ENCODE measurements around the gene RAB44.
"Not testable (repeated sequence)": the region's sequence is repeated elsewhere in the genome, so short reads cannot be mapped to it uniquely, and the experiment has no call there.

The RAB44 gene, protein sequence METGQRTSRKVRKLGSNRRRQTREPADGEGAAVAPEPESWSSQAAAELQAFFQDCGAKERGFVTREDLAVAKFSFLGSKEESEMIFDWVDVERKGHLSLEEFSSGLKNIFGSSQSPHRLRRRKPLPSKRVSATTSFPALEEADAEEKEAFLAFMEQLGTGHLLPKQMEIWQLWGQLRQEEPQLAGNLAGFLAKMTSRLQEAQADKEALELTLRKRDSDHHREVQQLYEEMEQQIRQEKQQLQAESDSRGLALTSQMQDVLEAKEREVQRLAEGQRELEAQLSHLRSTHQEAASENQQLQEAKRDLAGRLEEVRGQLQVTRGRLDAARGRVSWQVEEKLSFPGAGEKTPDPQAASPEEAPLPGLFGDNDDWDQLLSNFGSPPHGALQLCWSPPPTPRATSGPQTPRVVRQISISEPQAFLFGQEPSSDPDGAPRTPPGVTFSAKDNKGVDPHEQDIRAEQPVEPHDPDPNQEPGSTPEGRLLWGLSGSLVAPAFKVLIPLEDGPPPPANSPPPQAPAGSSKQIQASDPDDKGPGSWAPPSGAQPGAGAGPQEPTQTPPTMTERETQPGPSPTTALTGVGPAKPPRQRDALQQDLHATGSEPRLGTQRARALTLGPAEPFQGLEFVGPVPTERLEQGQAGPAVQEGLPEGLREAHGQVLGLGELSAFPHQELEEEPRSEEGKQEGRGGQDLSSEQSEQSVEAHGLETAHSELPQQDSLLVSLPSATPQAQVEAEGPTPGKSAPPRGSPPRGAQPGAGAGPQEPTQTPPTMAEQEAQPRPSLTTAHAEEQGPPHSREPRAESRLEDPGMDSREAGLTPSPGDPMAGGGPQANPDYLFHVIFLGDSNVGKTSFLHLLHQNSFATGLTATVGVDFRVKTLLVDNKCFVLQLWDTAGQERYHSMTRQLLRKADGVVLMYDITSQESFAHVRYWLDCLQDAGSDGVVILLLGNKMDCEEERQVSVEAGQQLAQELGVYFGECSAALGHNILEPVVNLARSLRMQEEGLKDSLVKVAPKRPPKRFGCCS

DNA sequence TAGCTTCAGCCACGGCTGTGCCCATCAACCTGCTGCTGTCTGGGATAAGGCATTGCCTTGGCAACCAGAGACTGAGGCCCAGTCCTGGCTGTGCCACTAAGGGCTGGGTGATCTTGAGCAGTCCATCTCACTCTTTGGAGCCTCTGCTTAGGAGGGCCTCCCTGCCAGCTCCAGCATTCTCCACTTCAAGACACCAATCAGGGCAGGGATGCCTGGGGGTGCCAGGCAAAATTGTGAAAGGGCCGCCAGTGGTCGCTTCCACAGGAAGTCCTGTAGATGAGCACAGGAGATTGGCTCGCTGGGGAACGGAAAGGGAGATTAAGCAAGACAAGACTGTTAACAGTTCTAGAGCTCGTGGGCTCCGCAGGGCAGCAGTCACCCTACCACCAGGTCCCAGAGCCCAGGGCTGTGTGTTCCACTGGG lies at the start of gene RAB44:
RAB44 (plus strand) TSS at position 346 of the 423 bp plus-strand sequence. CDS start 6,410 bp downstream, outside the sequence.
- no peaks in the 10 kb centered on the region for H3K36me3 ChIP-seq (ENCODE audit: insufficient read depth, low read length)
- no peak within 1 kb of the TSS for H3K9ac ChIP-seq (ENCODE audit: low read depth, low read length)
- H3K4me1 ChIP-seq (ENCODE audit: insufficient read depth, low read length): no peaks in the 10 kb centered on the region
- H3K9me3 ChIP-seq (ENCODE audit: control insufficient read depth, insufficient read depth, low read length): no peaks in the 10 kb centered on the region

GRCh38 chr6:36649086-36649485 lies 48.5 kb upstream of the RAB44 start:
- Histone ChIP-seq H3K9me3 (ENCODE audit: control insufficient read depth, insufficient read depth, low read length) (no peaks in the 10 kb centered on the region), H3K4me1 (ENCODE audit: insufficient read depth, low read length) (peaks cover 11% of the 10 kb centered on the region; the same call in 1 of the 2 replicates), H3K9ac (ENCODE audit: low read depth, low read length) (no peak overlapping the region), H3K36me3 (ENCODE audit: insufficient read depth, low read length) (no peaks in the 10 kb centered on the region)

GRCh38 chr6:36649701-36650484 lies 47.7 kb upstream of the RAB44 start:
- H3K36me3 ChIP-seq (ENCODE audit: insufficient read depth, low read length): no peaks in the 10 kb centered on the region
- peaks cover 11% of the 10 kb centered on the region; the same call in 1 of the 2 replicates for H3K4me1 ChIP-seq (ENCODE audit: insufficient read depth, low read length)
- H3K9me3 ChIP-seq (ENCODE audit: control insufficient read depth, insufficient read depth, low read length): no peaks in the 10 kb centered on the region
- no peak overlapping the region for H3K9ac ChIP-seq (ENCODE audit: low read depth, low read length)

DNA sequence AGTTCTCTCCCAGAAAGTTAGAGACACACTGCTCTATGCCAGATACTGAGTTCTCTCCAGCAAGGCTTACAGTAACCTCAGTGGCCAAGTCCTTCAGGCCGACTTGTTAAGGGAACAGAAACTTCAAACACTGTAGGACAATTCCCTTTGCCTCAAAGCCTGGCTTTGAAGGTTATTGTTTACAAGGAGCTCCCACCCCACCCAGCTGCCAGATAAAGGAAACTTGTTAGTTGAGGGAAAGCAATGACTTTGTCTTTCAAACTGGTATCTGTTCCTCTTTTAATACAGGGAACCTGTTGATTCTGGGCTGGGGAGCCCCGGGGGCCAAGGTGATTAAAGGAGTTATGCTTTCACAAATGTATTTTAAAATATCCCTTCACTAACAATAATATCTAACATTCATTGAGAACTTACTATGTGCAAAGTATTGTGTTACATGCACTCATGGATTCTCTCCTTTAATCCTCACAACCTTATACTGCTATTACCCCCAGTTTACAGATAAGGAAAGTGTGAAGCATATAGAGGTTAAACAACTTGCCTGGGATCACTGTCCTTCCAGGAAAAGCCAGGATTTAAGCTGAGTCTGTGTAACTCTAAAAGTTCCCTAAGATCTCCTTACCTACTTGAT lies 46.7 kb upstream of the RAB44 start:
- Histone ChIP-seq H3K9me3 (ENCODE audit: control insufficient read depth, insufficient read depth, low read length) (no peaks in the 10 kb centered on the region), H3K4me1 (ENCODE audit: insufficient read depth, low read length) (peaks cover 11% of the 10 kb centered on the region; the same call in 1 of the 2 replicates), H3K9ac (ENCODE audit: low read depth, low read length) (no peak overlapping the region), H3K36me3 (ENCODE audit: insufficient read depth, low read length) (no peaks in the 10 kb centered on the region)

DNA sequence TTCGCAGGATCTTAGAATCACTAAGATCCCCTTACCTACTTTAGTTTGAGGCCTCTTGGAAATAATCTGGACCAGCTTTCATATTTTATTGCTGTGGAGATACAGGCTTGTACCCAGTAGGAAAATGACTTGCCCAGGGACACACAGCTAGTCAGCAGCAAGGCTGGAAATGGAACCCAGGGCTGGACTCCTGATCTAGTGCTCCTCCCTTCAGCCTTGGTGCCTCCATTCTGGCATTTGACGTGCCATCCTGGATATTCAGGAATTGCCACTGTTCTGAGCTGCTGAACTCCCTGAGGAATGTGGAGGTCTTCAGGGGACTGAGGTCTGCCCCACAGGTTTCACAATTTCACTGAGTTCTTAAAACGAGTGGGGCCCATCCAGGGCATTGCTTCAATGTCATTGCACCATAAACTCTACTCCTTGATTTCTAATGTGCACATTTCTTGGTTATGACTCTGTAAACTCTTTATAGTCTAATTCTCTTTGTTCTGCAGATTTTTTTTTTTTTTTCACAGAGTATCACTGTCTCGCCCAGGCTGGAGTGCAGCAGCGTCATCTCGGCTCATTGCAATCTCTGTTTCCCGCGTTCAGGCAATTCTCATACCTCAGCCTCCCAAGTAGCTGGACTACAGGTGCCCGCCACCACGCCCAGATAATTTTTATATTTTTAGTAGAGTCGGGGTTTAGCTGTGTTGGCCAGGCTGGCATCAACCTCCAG lies 45.8 kb upstream of the RAB44 start:
- Histone ChIP-seq H3K4me1 (ENCODE audit: insufficient read depth, low read length) (peaks cover 11% of the 10 kb centered on the region; the same call in 1 of the 2 replicates), H3K9me3 (ENCODE audit: control insufficient read depth, insufficient read depth, low read length) (no peaks in the 10 kb centered on the region), H3K36me3 (ENCODE audit: insufficient read depth, low read length) (no peaks in the 10 kb centered on the region), H3K9ac (ENCODE audit: low read depth, low read length) (no peak overlapping the region)

DNA sequence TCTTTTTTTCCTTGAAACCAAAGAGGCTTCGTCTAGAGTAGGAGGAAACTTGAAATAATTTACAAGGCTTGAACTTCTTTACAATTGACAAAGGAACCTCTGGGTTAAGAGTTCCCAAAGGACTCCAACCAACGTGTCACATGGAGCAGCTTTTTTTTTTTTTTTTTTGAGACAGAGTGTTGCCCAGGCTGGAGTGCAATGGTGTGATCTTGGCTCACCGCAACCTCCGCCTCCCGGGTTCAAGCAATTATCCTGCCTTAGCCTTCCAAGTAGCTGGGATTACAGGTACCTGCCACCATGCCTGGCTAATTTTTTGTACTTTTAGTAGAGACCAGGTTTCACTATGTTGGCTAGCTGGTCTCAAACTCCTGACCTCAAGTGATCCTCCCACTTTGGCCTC lies 43.2 kb upstream of the RAB44 start:
- peaks cover 11% of the 10 kb centered on the region; the same call in 1 of the 2 replicates for H3K4me1 ChIP-seq (ENCODE audit: insufficient read depth, low read length)
- H3K9me3 ChIP-seq (ENCODE audit: control insufficient read depth, insufficient read depth, low read length); H3K36me3 ChIP-seq (ENCODE audit: insufficient read depth, low read length); H3K9ac ChIP-seq (ENCODE audit: low read depth, low read length): not testable (repeated sequence)

DNA sequence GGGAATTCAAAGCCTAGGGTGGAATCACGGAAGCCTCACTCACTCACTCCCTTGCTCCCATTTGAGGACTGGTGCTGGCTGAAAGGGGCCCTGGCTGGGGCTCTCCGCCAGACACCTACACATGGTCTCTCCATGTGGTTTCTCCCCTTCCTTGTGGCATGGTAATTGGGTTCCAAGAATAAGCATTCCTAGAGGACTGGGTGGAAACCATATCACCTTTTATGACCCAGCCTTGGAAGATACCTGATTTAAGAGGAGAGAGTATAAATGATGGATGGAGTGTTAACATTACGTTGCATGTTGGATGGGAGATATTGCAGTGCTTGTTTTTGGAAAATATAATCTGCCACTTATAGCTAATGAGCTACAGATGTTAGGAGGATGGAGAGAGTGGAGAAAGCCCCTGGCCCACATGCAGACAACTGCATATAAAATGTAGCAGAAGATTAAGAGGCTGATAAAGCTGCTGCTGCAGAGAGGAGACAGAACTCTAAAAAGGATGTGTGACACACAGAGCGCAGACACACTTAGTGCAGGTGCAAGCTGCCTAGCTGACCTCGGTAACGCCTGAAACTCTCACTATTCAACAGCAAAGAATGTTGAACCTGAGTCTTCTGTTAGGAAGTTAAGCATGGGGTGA lies 42.4 kb upstream of the RAB44 start:
- H3K9me3 ChIP-seq (ENCODE audit: control insufficient read depth, insufficient read depth, low read length): no peaks in the 10 kb centered on the region
- peaks cover 6% of the 10 kb centered on the region; the same call in 1 of the 2 replicates for H3K4me1 ChIP-seq (ENCODE audit: insufficient read depth, low read length)
- no peaks in the 10 kb centered on the region for H3K36me3 ChIP-seq (ENCODE audit: insufficient read depth, low read length)
- H3K9ac ChIP-seq (ENCODE audit: low read depth, low read length): no peak overlapping the region

GRCh38 chr6:36656441-36656840 lies 41.2 kb upstream of the RAB44 start:
- Histone ChIP-seq H3K4me1 (ENCODE audit: insufficient read depth, low read length) (peaks cover 5% of the 10 kb centered on the region; the same call in 1 of the 2 replicates), H3K36me3 (ENCODE audit: insufficient read depth, low read length) (no peaks in the 10 kb centered on the region), H3K9ac (ENCODE audit: low read depth, low read length) (no peak overlapping the region), H3K9me3 (ENCODE audit: control insufficient read depth, insufficient read depth, low read length) (no peaks in the 10 kb centered on the region)

- Histone ChIP-seq H3K9ac (ENCODE audit: low read depth, low read length) (no peak overlapping the region), H3K4me1 (ENCODE audit: insufficient read depth, low read length) (peaks cover 11% of the 10 kb centered on the region; the same call in 1 of the 2 replicates), H3K36me3 (ENCODE audit: insufficient read depth, low read length) (no peaks in the 10 kb centered on the region)
Measured at GRCh38 chr6:36657271-36657670, 40.4 kb upstream of the RAB44 start.

DNA sequence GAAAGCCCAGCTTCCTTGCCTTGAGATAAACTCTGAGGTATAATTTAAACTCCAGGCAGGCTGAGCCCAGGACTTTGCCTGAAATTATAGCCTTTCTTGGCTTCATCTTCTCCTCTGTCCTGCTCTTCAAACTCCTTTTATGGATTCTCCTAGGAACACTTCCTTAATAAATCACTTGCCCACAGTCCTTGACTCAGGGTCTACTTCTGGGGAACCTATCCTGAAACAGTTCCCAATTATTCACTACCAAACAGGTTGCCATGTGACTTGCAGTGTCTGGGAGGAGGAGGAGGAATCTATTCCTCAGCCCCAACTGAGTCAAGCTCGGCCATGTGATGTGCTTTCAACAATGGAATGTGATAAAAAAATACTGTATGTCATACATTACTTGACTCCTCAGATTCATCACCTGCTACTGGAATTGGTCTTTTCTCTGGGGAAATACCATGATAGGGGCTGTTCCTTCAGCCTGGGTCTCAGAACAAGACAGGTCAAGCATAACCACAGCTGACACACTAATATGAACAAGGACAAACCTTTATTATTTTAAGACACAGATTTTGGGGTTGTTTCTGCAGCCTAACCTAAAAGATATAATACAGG lies 39.6 kb upstream of the RAB44 start:
- Histone ChIP-seq H3K36me3 (ENCODE audit: insufficient read depth, low read length) (no peaks in the 10 kb centered on the region), H3K4me1 (ENCODE audit: insufficient read depth, low read length) (peaks cover 18% of the 10 kb centered on the region), H3K9ac (ENCODE audit: low read depth, low read length) (no peak overlapping the region)

More at GRCh38 chr6:36657271-36657670, 40.4 kb upstream of the RAB44 start:
- no peaks in the 10 kb centered on the region for H3K9me3 ChIP-seq (ENCODE audit: control insufficient read depth, insufficient read depth, low read length)

GRCh38 chr6:36659271-36659670 lies 38.4 kb upstream of the RAB44 start:
- no peaks in the 10 kb centered on the region for H3K36me3 ChIP-seq (ENCODE audit: insufficient read depth, low read length)
- H3K9me3 ChIP-seq (ENCODE audit: control insufficient read depth, insufficient read depth, low read length): no peaks in the 10 kb centered on the region
- H3K4me1 ChIP-seq (ENCODE audit: insufficient read depth, low read length): peaks cover 22% of the 10 kb centered on the region
- H3K9ac ChIP-seq (ENCODE audit: low read depth, low read length): no peak overlapping the region

More for the DNA sequence above, 39.6 kb upstream of the RAB44 start:
- no peaks in the 10 kb centered on the region for H3K9me3 ChIP-seq (ENCODE audit: control insufficient read depth, insufficient read depth, low read length)

GRCh38 chr6:36660771-36661471 lies 36.7 kb upstream of the RAB44 start:
- H3K9ac ChIP-seq (ENCODE audit: low read depth, low read length): peak overlapping the region; percentile 41; the same call in 1 of the 2 replicates
- H3K4me1 ChIP-seq (ENCODE audit: insufficient read depth, low read length): peaks cover 24% of the 10 kb centered on the region

More at GRCh38 chr6:36660771-36661471, 36.7 kb upstream of the RAB44 start:
- Histone ChIP-seq H3K36me3 (ENCODE audit: insufficient read depth, low read length) (no peaks in the 10 kb centered on the region), H3K9me3 (ENCODE audit: control insufficient read depth, insufficient read depth, low read length) (no peaks in the 10 kb centered on the region)
